HEK293 (cell line): ENCODE results near the gene COL18A1.
A peak's percentile ranks its signal among the peaks of the same experiment; 100 is the strongest.

Source experiments
- CTCF ChIA-PET: fragments of 350-600 bp; formaldehyde crosslinking; extraction: SDS; loops from one replicate; lab custom pipeline; 2021; ENCODE audit warnings: antibody characterized with exemption; lab: Yijun Ruan, JAX
- POLR2A ChIA-PET: fragments of 300-600 bp; formaldehyde crosslinking; extraction: SDS; loops from one replicate; lab custom pipeline; 2020; ENCODE audit warnings: antibody characterized with exemption, inconsistent platforms; lab: Yijun Ruan, JAX
- H3K27ac ChIP-seq: fragments of 200-500 bp; sonication (Bioruptor generic); 2 replicates; pipeline ENCODE4 v1.5.1; 2014; ENCODE audit warnings: low read depth, low read length, control low read depth, inconsistent platforms; ENCODE audit errors: extremely low read depth
- H3K36me3 ChIP-seq, 2 experiments: fragments of 200-500 bp in 1 of 2; sonication (Bioruptor generic) in 1 of 2; 1 replicate in 1 of 2; 2 replicates in 1 of 2; pipeline ENCODE4 v1.5.1; 2014 to 2017; ENCODE audit warnings: inconsistent platforms in 2 of 2, low read length in 2 of 2; ENCODE audit not compliant: control insufficient read depth in 2 of 2, insufficient read depth in 1 of 2
- H3K4me1 ChIP-seq: fragments of 200-500 bp; sonication (Bioruptor generic); 2 replicates; pipeline ENCODE4 v1.5.1; 2014; ENCODE audit warnings: mild to moderate bottlenecking, low read length, inconsistent platforms; ENCODE audit not compliant: control insufficient read depth, insufficient read depth
- H3K4me3 ChIP-seq: 2 replicates; pipeline ENCODE4 v1.5.1; 2011; ENCODE audit warnings: low read depth, mild to moderate bottlenecking, control low read depth, low read length, moderate library complexity
- H3K9me3 ChIP-seq: fragments of 200-500 bp; sonication (Bioruptor generic); 2 replicates; pipeline ENCODE4 v1.5.1; 2014; ENCODE audit warnings: low read depth, low read length, inconsistent platforms; ENCODE audit not compliant: control insufficient read depth, insufficient read depth
- CTCF ChIP-seq: fragments of 450-650 bp; formaldehyde crosslinking; IDR thresholded peaks from 2 replicates; pipeline ENCODE4 v1.5.1; 2016; ENCODE audit warnings: missing biosample characterization, missing genetic modification characterization
- SCRT1 ChIP-seq: fragments of 450-650 bp; formaldehyde crosslinking; IDR thresholded peaks from 2 replicates; pipeline ENCODE4 v1.5.1; 2016; ENCODE audit warnings: missing biosample characterization, missing genetic modification characterization, borderline replicate concordance
- ZBTB49 ChIP-seq: fragments of 450-650 bp; formaldehyde crosslinking; IDR thresholded peaks from 2 replicates; pipeline ENCODE4 v1.5.1; 2016; ENCODE audit warnings: missing biosample characterization, missing genetic modification characterization, low read depth
- ZFP41 ChIP-seq: fragments of 450-650 bp; formaldehyde crosslinking; IDR thresholded peaks from 2 replicates; pipeline ENCODE4 v1.5.1; 2016; ENCODE audit warnings: missing biosample characterization, missing genetic modification characterization, borderline replicate concordance
- ZNF138 ChIP-seq: fragments of 450-650 bp; formaldehyde crosslinking; IDR thresholded peaks from 2 replicates; pipeline ENCODE4 v1.5.1; 2016; ENCODE audit warnings: missing biosample characterization, missing genetic modification characterization, borderline replicate concordance
- ZNF146 ChIP-seq: fragments of 450-650 bp; formaldehyde crosslinking; IDR thresholded peaks from 2 replicates; pipeline ENCODE4 v1.5.1; 2016; ENCODE audit warnings: missing biosample characterization, missing genetic modification characterization
- ZNF175 ChIP-seq: fragments of 450-650 bp; formaldehyde crosslinking; IDR thresholded peaks from 2 replicates; pipeline ENCODE4 v1.5.1; 2016; ENCODE audit warnings: missing biosample characterization, missing genetic modification characterization
- ZNF18 ChIP-seq: fragments of 450-650 bp; formaldehyde crosslinking; IDR thresholded peaks from 2 replicates; pipeline ENCODE4 v1.5.1; 2016; ENCODE audit warnings: missing biosample characterization, missing genetic modification characterization
- ZNF391 ChIP-seq: fragments of 450-650 bp; formaldehyde crosslinking; IDR thresholded peaks from 2 replicates; pipeline ENCODE4 v1.5.1; 2016; ENCODE audit warnings: low read depth, missing biosample characterization, missing genetic modification characterization, borderline replicate concordance
- ZNF394 ChIP-seq: fragments of 450-650 bp; formaldehyde crosslinking; IDR thresholded peaks from 2 replicates; pipeline ENCODE4 v1.5.1; 2016; ENCODE audit warnings: missing biosample characterization, missing genetic modification characterization, mild to moderate bottlenecking, moderate library complexity, borderline replicate concordance
- ZNF501 ChIP-seq: fragments of 450-650 bp; formaldehyde crosslinking; IDR thresholded peaks from 2 replicates; pipeline ENCODE4 v1.5.1; 2016; ENCODE audit warnings: missing biosample characterization, missing genetic modification characterization
- ZNF664 ChIP-seq: fragments of 450-650 bp; formaldehyde crosslinking; IDR thresholded peaks from 2 replicates; pipeline ENCODE4 v1.5.1; 2016; ENCODE audit warnings: missing biosample characterization, missing genetic modification characterization
- ZNF776 ChIP-seq: fragments of 450-650 bp; formaldehyde crosslinking; IDR thresholded peaks from 2 replicates; pipeline ENCODE4 v1.5.0; 2017; ENCODE audit warnings: missing biosample characterization, missing genetic modification characterization, borderline replicate concordance
- ZSCAN5A ChIP-seq: fragments of 450-650 bp; formaldehyde crosslinking; IDR thresholded peaks from 2 replicates; pipeline ENCODE4 v1.5.1; 2016; ENCODE audit warnings: missing biosample characterization, missing genetic modification characterization

Gene COL18A1

GRCh38 chr21:45364468-45365185 lies 40.3 kb upstream of the COL18A1 start:
- no peaks in the 10 kb centered on the region for H3K4me1 ChIP-seq
- H3K9me3 ChIP-seq, result no peaks in the 10 kb centered on the region
- no peak overlapping the region for H3K4me3 ChIP-seq
- no peaks in the 10 kb centered on the region for H3K36me3 ChIP-seq
- TF ChIP-seq ZNF776 (tag by site-specific recombination), result no peak
- no peak for TF ChIP-seq ZSCAN5A
- CTCF ChIA-PET, result interaction anchor here (0.6 to 0.7 kb wide), 2 partner anchors 12 to 84 kb away, joined by 3 to 5 read pairs; no protein-coding TSS in a partner anchor
- H3K27ac ChIP-seq, result no peak overlapping the region
- POLR2A ChIA-PET, result interaction anchor here (0.6 to 0.8 kb wide), 2 partner anchors 35 to 77 kb away, joined by 3 to 4 read pairs; partner anchors contain the start of gene POFUT2

GRCh38 chr21:45365186-45365607 lies 39.8 kb upstream of the COL18A1 start:
- CTCF ChIA-PET, result no interaction called here
- TF ChIP-seq ZNF394 (0 out of 2 replicates have a peak, but pooled peaks have one; percentile 22), ZNF501 (no peak), SCRT1 (tag by site-specific recombination) (no peak), ZBTB49 (tag by site-specific recombination) (no peak)
- Histone ChIP-seq H3K36me3 (no peaks in the 10 kb centered on the region), H3K4me3 (no peak overlapping the region), H3K4me1 (no peaks in the 10 kb centered on the region), H3K27ac (no peak overlapping the region), H3K9me3 (no peaks in the 10 kb centered on the region)
- POLR2A ChIA-PET, result no interaction called here

- no peak overlapping the region for H3K4me3 ChIP-seq
- ChIA-PET POLR2A (no interaction called here), CTCF (no interaction called here)
- no peaks in the 10 kb centered on the region for H3K4me1 ChIP-seq
- H3K9me3 ChIP-seq, result no peaks in the 10 kb centered on the region
- H3K27ac ChIP-seq, result no peak overlapping the region
- no peaks in the 10 kb centered on the region for H3K36me3 ChIP-seq
- TF ChIP-seq ZNF18 (tag by site-specific recombination), result no peak
- TF ChIP-seq ZNF175, result no peak
- no peak for TF ChIP-seq ZNF146 (tag by site-specific recombination)
- no peak for TF ChIP-seq ZNF664 (tag by site-specific recombination)
- TF ChIP-seq ZNF501, result no peak
- TF ChIP-seq ZNF138 (tag by site-specific recombination), result no peak
- TF ChIP-seq ZFP41, result no peak
- TF ChIP-seq ZNF391, result no peak
- no peak for TF ChIP-seq CTCF (tag by site-specific recombination)
- TF ChIP-seq, all 188 proteins: peak for 0
Measured at GRCh38 chr21:45365608-45366241, 39.2 kb upstream of the COL18A1 start.
